A549 (cell line): ENCODE measurements around the gene TUBB3. TPM values are rescaled to one million over a fixed set of nuclear protein-coding genes. Genes with fewer than 3 reads are reported as not detected.

Experiments
- ATAC-seq, 2 experiments: fragments of 200-7000 bp in 1 of 2; fragments of >200 bp in 1 of 2; cut with Nextera tagmentation in 1 of 2; cut with Tn5 transposase in 1 of 2; 3 replicates each; pipeline versions ENCODE4 v1.8.0 to v1.9.1; 2018 to 2020; ENCODE audit warnings: mild to moderate bottlenecking in 1 of 2, moderate library complexity in 1 of 2
- CTCF ChIA-PET: fragments of 300-600 bp; sonication (Branson Sonifier 250); formaldehyde crosslinking; extraction: SDS; loops from one replicate; lab custom pipeline; 2021; ENCODE audit warnings: antibody characterized with exemption, inconsistent platforms; lab: Yijun Ruan, JAX
- POLR2A ChIA-PET: fragments of 350-600 bp; formaldehyde crosslinking; extraction: SDS; loops from one replicate; lab custom pipeline; 2021; ENCODE audit warnings: antibody characterized with exemption, inconsistent platforms; lab: Yijun Ruan, JAX
- DNase-seq, 2 experiments: peaks; one replicate each; pipeline versions ENCODE4 v3.0.0 to v3.0.0-alpha.2; 2011 to 2016; ENCODE audit warnings: low read depth in 1 of 2, low spot score in 1 of 2
- FAIRE-seq: peaks from 2 replicates; lab custom pipeline; 2011; peaks lifted over from hg19 to GRCh38; lab: Jason Lieb, UNC
- H3K27ac ChIP-seq, 2 experiments: fragments of >200 bp; sonication (Bioruptor Twin); formaldehyde crosslinking; 3 replicates each; pipeline ENCODE4 v1.5.1; 2016 to 2017
- H3K4me1 ChIP-seq: fragments of >200 bp; sonication (Bioruptor Twin); formaldehyde crosslinking; 3 replicates; pipeline ENCODE4 v1.6.1; 2016
- H3K4me2 ChIP-seq: fragments of >200 bp; sonication (Bioruptor Twin); formaldehyde crosslinking; 3 replicates; pipeline ENCODE4 v1.6.1; 2016
- H3K4me3 ChIP-seq: fragments of >200 bp; sonication (Bioruptor Twin); formaldehyde crosslinking; 3 replicates; pipeline ENCODE4 v1.5.1; 2016
- H3K9me3 ChIP-seq: fragments of >200 bp; sonication (Bioruptor Twin); formaldehyde crosslinking; 3 replicates; pipeline ENCODE4 v1.6.1; 2016
- CHD2 ChIP-seq: fragments of 150-350 bp; IDR thresholded peaks from 2 replicates; pipeline ENCODE4 v1.6.1; 2014; ENCODE audit warnings: low read length; ENCODE audit not compliant: partially characterized antibody
- EHF ChIP-seq: fragments of 250-450 bp; sonication (Bioruptor Pico); IDR thresholded peaks from 2 replicates; pipeline ENCODE4 v1.5.0; 2020; ENCODE audit warnings: mild to moderate bottlenecking
- EP300 ChIP-seq, 2 experiments: fragments of >200 bp; sonication (Bioruptor Twin); formaldehyde crosslinking; IDR thresholded peaks; 2 replicates in 1 of 2; 3 replicates in 1 of 2; pipeline ENCODE4 v1.6.1; 2016 to 2017
- ESRRA ChIP-seq: fragments of 150-350 bp; IDR thresholded peaks from 2 replicates; pipeline ENCODE4 v1.6.1; 2014; ENCODE audit warnings: mild to moderate bottlenecking, low read length, borderline replicate concordance
- GATA3 ChIP-seq: IDR thresholded peaks from 2 replicates; pipeline ENCODE4 v1.6.1; 2012; ENCODE audit warnings: borderline replicate concordance
- HEYL ChIP-seq: fragments of 250-450 bp; sonication (Bioruptor Pico); IDR thresholded peaks from 2 replicates; pipeline ENCODE4 v1.8.0; 2021; ENCODE audit warnings: mild to moderate bottlenecking, moderate library complexity
- HOXA7 ChIP-seq: fragments of 250-450 bp; sonication (Bioruptor Pico); IDR thresholded peaks from 2 replicates; pipeline ENCODE4 v1.5.0; 2020; ENCODE audit warnings: mild to moderate bottlenecking, moderate library complexity
- MAFK ChIP-seq: fragments of 450-650 bp; IDR thresholded peaks from 2 replicates; pipeline ENCODE4 v1.6.1; 2014; ENCODE audit not compliant: partially characterized antibody
- MAZ ChIP-seq: fragments of 150-350 bp; IDR thresholded peaks from 2 replicates; pipeline ENCODE4 v1.6.1; 2014; ENCODE audit warnings: antibody characterized with exemption, low read depth, low read length, borderline replicate concordance
- NFE2L2 ChIP-seq: fragments of 150-350 bp; conservative IDR thresholded peaks from 2 replicates; pipeline ENCODE4 v1.6.1; 2014; ENCODE audit warnings: low read length
- NPAS2 ChIP-seq: fragments of 250-450 bp; sonication (Bioruptor Pico); IDR thresholded peaks from 2 replicates; pipeline ENCODE4 v1.8.0; 2022; ENCODE audit warnings: mild to moderate bottlenecking, moderate library complexity, borderline replicate concordance
- PHF8 ChIP-seq: fragments of 200-600 bp; sonication (generic); IDR thresholded peaks from 2 replicates; pipeline ENCODE4 v1.6.1; 2016; ENCODE audit warnings: low read depth, mild to moderate bottlenecking, antibody characterized with exemption, moderate library complexity, borderline replicate concordance
- POLR2A ChIP-seq: IDR thresholded peaks from 2 replicates; pipeline ENCODE4 v1.6.1; 2012; ENCODE audit warnings: mild to moderate bottlenecking, low read length
- RAD21 ChIP-seq, 2 experiments: fragments of >200 bp in 1 of 2; sonication (Bioruptor Twin) in 1 of 2; formaldehyde crosslinking in 1 of 2; IDR thresholded peaks in 1 of 2; conservative IDR thresholded peaks in 1 of 2; 2 replicates in 1 of 2; 3 replicates in 1 of 2; pipeline ENCODE4 v1.6.1; 2012 to 2018; ENCODE audit warnings: inconsistent platforms in 1 of 2
- RARB ChIP-seq: fragments of 250-450 bp; sonication (Bioruptor Pico); IDR thresholded peaks from 2 replicates; pipeline ENCODE4 v1.8.0; 2021; ENCODE audit warnings: mild to moderate bottlenecking, moderate library complexity
- RFX5 ChIP-seq: fragments of 450-650 bp; IDR thresholded peaks from 2 replicates; pipeline ENCODE4 v1.7.1; 2014; ENCODE audit warnings: antibody characterized with exemption, mild to moderate bottlenecking, moderate library complexity
- RNF2 ChIP-seq: fragments of 200-600 bp; sonication (generic); IDR thresholded peaks from 2 replicates; pipeline ENCODE4 v1.6.1; 2016; ENCODE audit warnings: low read depth, mild to moderate bottlenecking, antibody characterized with exemption, moderate library complexity, borderline replicate concordance
- SREBF2 ChIP-seq: fragments of 450-650 bp; IDR thresholded peaks from 2 replicates; pipeline ENCODE4 v1.6.1; 2014; ENCODE audit warnings: mild to moderate bottlenecking, moderate library complexity
- ZSCAN20 ChIP-seq: fragments of 250-450 bp; sonication (Bioruptor Pico); IDR thresholded peaks from 2 replicates; pipeline ENCODE4 v1.8.0; 2022; ENCODE audit warnings: mild to moderate bottlenecking, moderate library complexity
- WGBS: methylation state at CpG from one replicate; pipeline ENCODE4 v1.1.6; 2017; ENCODE audit errors: missing lambda C conversion rate; 5-methylcytosine and 5-hydroxymethylcytosine counted together
- polyA plus RNA-seq, 4 experiments: library from polyadenylated mRNA; depleted of rRNA in 3 of 4; stranded (reverse); fragments of >200 nt; fragmentation: RNase III in 1 of 4; extraction: RNeasy Plus Mini Kit Qiagen cat#74134 plus additional on column Dnase treatment in 1 of 4; gene quantifications; 2 replicates in 3 of 4; 3 replicates in 1 of 4; pipeline ENCODE4 v1.2.3, GENCODE V29; 2011 to 2017
- TF ChIP-seq, protein P1 (sequence below): fragments of 150-350 bp; IDR thresholded peaks from 2 replicates; pipeline ENCODE4 v1.6.1; 2014; ENCODE audit warnings: low read depth, mild to moderate bottlenecking, low read length
- TF ChIP-seq, protein P2 (sequence below): fragments of >200 bp; sonication (Bioruptor Twin); formaldehyde crosslinking; IDR thresholded peaks from 3 replicates; pipeline ENCODE4 v1.5.1; 2016
- TF ChIP-seq, protein P3 (sequence below): fragments of 250-450 bp; sonication (Bioruptor Pico); IDR thresholded peaks from 2 replicates; pipeline ENCODE4 v1.5.0; 2021; ENCODE audit warnings: mild to moderate bottlenecking, moderate library complexity, borderline replicate concordance

Gene TUBB3
- polyA plus RNA-seq, 2 of the 4 experiments (the other 2 are of a cell fraction) = 48.9 to 163 TPM

DNA sequence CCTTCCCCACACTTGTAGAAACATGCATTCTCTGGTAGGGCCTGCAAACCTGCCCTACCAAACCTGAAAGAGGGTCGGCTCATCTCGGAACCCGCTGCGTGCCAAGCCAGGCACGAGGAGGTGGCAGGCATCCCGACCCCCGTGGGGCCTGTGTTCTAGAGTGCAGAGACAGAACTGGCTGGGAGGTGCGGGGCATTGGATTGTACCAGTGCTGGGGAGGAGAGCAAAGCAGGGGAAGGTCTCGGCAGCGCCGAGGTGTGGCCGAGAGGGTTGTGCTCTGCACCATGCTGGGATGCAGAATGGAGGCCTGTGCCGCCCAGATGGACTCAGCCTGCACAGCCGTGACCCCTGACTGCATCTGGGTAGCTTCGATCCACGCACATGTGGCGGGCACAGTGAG, 22.3 kb upstream of the TUBB3 start (continued):
- TF ChIP-seq, protein P1, sequence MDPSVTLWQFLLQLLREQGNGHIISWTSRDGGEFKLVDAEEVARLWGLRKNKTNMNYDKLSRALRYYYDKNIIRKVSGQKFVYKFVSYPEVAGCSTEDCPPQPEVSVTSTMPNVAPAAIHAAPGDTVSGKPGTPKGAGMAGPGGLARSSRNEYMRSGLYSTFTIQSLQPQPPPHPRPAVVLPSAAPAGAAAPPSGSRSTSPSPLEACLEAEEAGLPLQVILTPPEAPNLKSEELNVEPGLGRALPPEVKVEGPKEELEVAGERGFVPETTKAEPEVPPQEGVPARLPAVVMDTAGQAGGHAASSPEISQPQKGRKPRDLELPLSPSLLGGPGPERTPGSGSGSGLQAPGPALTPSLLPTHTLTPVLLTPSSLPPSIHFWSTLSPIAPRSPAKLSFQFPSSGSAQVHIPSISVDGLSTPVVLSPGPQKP = no peak
- TF ChIP-seq, protein P2, sequence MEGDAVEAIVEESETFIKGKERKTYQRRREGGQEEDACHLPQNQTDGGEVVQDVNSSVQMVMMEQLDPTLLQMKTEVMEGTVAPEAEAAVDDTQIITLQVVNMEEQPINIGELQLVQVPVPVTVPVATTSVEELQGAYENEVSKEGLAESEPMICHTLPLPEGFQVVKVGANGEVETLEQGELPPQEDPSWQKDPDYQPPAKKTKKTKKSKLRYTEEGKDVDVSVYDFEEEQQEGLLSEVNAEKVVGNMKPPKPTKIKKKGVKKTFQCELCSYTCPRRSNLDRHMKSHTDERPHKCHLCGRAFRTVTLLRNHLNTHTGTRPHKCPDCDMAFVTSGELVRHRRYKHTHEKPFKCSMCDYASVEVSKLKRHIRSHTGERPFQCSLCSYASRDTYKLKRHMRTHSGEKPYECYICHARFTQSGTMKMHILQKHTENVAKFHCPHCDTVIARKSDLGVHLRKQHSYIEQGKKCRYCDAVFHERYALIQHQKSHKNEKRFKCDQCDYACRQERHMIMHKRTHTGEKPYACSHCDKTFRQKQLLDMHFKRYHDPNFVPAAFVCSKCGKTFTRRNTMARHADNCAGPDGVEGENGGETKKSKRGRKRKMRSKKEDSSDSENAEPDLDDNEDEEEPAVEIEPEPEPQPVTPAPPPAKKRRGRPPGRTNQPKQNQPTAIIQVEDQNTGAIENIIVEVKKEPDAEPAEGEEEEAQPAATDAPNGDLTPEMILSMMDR = no peak

DNA sequence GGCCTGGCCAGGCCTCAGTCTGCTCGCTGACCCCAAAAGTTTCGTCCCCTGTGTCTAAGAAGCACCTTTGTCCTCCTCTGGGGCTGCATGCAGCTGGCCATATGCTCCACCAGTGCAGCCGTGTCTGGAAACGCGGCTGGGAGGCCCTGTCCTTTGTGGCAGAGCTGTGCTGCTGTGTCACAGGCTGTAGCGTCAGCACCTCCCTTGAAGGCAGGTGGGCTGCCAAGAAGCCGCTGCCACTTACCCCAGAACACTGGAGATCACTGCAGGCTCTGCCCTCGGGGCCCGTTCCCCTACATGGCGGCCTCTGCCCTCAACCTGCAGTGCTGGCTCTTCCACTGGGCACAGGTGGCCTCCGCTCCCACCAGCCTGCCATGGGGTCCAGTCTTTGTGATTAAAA, 20.2 kb upstream of the TUBB3 start:
- no peak; a peak in 1 of 6 replicates for ATAC-seq
- Histone ChIP-seq H3K4me2 (no peak overlapping the region), H3K9me3 (peaks cover 3% of the 10 kb centered on the region; the same call in 1 of the 3 replicates), H3K4me1 (no peaks in the 10 kb centered on the region), H3K4me3 (no peak overlapping the region), H3K27ac (no peak overlapping the region)
- ChIA-PET CTCF (no interaction called here), POLR2A (no interaction called here)
- 83% methylated on average over 7 of the region's 11 CpGs for WGBS
- DNase-seq = no peak
- FAIRE-seq = no peak
- TF ChIP-seq RFX5 (no peak), NFE2L2 (no peak), RARB (CRISPR knock-in tag) (no peak), RAD21 (conservative IDR thresholded peaks at IDR 0.05 in 1 of 2, IDR thresholded peaks at IDR 0.05 in 1 of 2) (no peak), EP300 (IDR thresholded peaks at IDR 0.05) (no peak), ZSCAN20 (CRISPR knock-in tag) (no peak), NPAS2 (CRISPR knock-in tag) (no peak), MAFK (no peak), RNF2 (no peak)
- TF ChIP-seq, protein P3, sequence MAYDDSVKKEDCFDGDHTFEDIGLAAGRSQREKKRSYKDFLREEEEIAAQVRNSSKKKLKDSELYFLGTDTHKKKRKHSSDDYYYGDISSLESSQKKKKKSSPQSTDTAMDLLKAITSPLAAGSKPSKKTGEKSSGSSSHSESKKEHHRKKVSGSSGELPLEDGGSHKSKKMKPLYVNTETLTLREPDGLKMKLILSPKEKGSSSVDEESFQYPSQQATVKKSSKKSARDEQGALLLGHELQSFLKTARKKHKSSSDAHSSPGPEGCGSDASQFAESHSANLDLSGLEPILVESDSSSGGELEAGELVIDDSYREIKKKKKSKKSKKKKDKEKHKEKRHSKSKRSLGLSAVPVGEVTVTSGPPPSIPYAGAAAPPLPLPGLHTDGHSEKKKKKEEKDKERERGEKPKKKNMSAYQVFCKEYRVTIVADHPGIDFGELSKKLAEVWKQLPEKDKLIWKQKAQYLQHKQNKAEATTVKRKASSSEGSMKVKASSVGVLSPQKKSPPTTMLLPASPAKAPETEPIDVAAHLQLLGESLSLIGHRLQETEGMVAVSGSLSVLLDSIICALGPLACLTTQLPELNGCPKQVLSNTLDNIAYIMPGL (CRISPR knock-in tag) = no peak
- TF ChIP-seq, all 56 proteins: peak for 0

DNA sequence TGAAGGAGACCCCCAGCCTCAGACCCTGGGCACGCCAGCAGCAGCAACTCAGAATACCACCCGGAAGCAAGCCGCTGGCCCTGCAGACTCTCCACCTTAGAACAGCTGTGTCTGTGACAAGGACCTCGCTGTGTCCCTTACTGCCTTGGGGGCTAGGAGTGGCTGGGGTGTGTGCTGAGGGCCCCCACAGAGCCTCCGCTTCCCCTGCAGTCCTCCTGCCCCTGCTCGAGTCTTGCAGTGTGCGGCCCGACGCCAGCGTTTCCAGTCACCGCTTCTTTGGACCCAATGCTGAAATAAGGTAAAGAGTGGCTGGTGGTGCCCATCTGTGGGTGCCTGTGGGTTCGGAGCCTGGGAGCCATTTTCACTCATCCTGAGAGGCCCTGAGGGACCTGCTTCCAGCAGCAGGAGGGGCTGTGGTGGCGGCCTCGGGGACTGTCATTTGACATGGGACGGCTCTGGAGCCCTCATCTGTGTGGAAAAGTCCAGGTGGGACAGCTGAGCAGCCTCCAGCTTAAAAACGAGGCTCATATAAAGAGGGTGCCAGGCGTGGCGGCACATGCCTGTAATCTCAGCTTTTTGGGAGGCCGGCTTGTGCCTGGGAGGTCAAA, 19.1 kb upstream of the TUBB3 start:
- FAIRE-seq = no peak
- Histone ChIP-seq H3K27ac (no peak overlapping the region), H3K4me3 (no peak overlapping the region), H3K4me1 (no peaks in the 10 kb centered on the region), H3K9me3 (peaks cover 7% of the 10 kb centered on the region; the same call in 1 of the 3 replicates), H3K4me2 (no peak overlapping the region)
- ChIA-PET CTCF (interaction anchor here (0.7 kb wide), 1 partner anchor 21 kb away, joined by 3 read pairs; no protein-coding TSS in a partner anchor), POLR2A (no interaction called here)
- TF ChIP-seq GATA3 = no peak
- TF ChIP-seq ESRRA = no peak
- TF ChIP-seq SREBF2 = no peak
- no peak for TF ChIP-seq CHD2
- TF ChIP-seq EHF (CRISPR knock-in tag) = no peak
- no peak for TF ChIP-seq NFE2L2
- TF ChIP-seq PHF8 = no peak
- TF ChIP-seq HEYL (CRISPR knock-in tag) = no peak
- TF ChIP-seq RFX5 = no peak
- TF ChIP-seq, protein P1 = no peak
- no peak for TF ChIP-seq RNF2
- TF ChIP-seq POLR2A = no peak
- TF ChIP-seq HOXA7 (CRISPR knock-in tag) = no peak
- TF ChIP-seq MAZ = no peak
- WGBS = 87% methylated on average over 19 of the region's 19 CpGs
- DNase-seq = no peak
- no peak; a peak in 2 of 6 replicates for ATAC-seq
